NCI-H1092 (cell line): ENCODE measurements around the gene LRRFIP1.

Experiments
- DNase-seq: peaks from one replicate; lab custom pipeline; 2025; lab: John Stamatoyannopoulos, UW

LRRFIP1 gene

GRCh38 chr2:237701859-237702390, 74.5 kb downstream of the LRRFIP1 start:
- no peak for DNase-seq

GRCh38 chr2:237702441-237703391, 75.3 kb downstream of the LRRFIP1 start:
- no peak for DNase-seq

DNA sequence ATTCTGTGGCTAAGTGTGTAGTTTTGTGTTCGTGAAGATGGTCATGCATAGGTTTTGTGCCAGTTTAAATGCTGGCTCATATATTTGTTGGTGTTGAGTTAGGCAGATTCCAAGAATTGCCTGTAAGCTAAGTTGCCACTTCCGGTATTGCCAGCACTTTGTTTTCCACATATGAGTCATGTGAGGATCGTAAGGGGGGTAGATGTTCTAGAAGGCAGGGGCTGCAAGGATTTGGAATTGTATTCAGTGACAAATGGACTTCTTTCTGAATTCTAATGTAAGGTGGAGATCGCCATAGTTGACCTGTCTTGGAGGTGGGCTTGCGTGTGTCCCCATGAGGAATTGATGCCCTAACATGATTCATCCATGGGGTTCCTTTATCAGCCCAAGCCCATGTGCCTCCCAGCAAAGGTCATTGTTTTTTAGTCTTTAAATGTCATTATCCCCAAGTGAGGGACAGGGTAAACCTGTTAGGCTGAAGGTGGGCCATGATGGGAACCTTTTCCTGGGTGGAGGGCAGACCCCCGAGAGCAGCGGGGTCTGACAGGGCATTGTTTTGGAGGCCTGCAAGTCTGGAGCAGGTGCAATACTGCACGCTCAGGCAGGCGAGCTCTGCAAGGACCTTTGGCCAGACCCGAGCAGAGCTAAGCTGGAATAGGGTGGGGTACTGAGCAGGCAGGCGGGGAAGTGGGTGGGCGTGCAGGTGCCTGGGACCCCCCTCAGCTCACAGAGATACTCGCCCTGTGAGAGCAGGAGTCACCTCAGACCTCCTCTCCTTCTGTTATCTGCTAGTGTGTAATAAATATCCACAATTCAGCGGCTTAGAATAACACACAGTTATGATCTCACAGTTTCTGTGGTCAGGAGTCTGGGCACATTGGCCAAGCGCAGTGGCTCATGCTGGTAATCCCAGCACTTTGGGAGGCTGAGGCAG, 77.4 kb downstream of the LRRFIP1 start:
- DNase-seq: no peak

- DNase-seq: no peak
Observed at GRCh38 chr2:237706257-237706656, 78.9 kb downstream of the LRRFIP1 start.

GRCh38 chr2:237708065-237708398, 80.6 kb downstream of the LRRFIP1 start:
- DNase-seq: no peak

DNA sequence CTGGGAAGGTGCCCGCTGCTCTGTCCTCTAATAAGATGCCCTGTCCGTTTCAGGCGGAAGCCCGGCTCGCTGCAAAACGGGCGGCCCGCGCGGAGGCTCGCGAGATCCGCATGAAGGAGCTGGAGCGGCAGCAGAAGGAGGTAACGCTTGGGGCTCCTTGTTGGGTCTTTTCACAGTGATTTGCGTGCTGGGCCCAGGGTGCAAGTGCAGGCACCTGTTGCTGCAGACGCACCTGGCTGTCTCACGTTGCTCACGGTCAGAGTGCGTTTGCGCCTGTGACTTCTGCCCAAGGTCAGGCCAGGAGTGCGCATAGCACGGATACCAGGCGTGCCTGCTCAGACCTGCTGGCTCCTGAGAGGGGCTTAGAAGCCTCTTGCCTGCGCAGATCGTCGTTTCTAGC, 81.1 kb downstream of the LRRFIP1 start:
- DNase-seq: no peak

DNA sequence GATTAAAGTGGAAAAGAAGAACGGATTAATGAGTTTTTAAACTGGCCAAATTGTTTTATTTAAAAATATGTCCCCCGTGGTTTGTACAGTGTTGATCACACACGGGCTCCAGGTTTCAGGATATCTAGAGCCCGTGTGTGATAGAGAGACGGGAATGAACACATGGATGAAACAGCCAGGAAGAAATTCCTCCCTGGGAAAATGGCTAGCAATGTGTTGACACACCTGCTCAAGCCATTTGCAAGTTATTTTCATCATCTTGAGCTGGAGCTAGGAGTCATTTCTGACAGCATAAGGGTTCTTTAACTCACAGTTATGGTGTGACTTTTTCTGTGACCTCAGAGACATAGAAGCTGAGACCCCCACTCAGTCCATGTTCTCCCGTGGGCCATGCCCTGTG, 81.6 kb downstream of the LRRFIP1 start:
- no peak for DNase-seq

GRCh38 chr2:237711458-237712150, 84.2 kb downstream of the LRRFIP1 start:
- DNase-seq: no peak

DNA sequence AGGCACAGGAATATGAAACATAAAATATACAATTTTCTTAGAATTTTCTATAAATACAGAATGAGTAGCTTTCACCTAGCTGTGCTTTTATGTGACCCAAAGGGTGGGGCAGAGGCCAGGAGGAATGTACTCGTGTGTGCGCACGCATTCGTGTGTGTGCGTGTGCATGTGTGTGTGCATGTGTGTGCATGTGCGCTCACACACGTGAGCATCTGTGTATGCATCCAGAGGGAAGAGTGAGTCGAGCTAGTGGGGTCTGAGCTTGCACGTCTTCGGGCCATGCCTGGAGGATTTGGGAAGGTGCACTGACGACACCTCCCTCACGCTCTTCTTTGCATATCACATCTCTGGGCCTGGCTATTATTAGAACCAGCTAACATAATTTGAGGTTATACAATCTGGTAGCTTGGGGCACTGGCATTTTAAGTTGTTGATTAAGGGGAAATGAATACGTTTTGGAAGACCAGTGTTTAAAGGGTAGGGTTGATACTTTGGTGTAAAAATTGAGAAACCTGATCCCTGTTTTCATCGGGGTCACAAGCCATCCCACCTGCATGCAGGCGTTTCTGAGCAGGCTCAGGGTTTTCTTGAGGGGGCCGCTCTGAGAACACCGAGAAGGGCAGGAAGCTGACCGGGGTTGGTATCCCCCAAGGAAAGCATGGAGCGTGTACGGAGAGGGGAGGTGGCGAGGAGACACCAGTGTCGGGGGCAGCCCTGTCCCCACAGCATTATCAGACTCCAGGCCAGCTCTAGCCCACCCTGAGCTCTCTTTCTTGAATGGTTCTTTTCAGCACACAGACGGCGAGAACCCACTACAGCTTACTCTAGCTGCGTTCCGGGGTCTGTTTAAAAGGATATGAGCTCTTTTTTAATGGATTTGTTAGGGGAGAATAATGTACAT, 85.3 kb downstream of the LRRFIP1 start:
- no peak for DNase-seq

GRCh38 chr2:237714690-237715458, 87.5 kb downstream of the LRRFIP1 start:
- no peak for DNase-seq

- DNase-seq: no peak
Observed at GRCh38 chr2:237715459-237715947, 88.1 kb downstream of the LRRFIP1 start.

DNA sequence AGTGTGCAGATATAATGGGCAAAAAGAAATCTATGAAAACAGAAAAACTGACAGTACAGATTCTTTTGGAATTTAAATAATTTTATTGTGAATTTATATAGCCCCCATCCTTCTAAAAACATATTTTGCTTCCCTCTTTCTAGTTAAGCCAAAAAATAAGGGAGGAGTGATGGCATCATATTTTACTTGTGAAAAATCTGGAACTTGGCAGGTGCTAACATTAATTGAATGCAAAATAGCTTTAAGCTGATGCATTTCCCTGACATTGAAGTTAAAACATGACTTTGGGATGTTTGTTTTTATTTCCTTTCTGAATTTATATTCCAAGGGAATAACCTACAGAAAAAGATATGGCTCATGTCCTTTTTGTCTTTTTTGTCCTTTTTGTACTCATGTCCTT, 88.6 kb downstream of the LRRFIP1 start:
- DNase-seq: no peak

GRCh38 chr2:237717366-237718276, 90.2 kb downstream of the LRRFIP1 start:
- no peak for DNase-seq

GRCh38 chr2:237718277-237718634, 90.9 kb downstream of the LRRFIP1 start:
- DNase-seq: no peak

GRCh38 chr2:237720444-237720843, 93.1 kb downstream of the LRRFIP1 start:
- DNase-seq: no peak

DNA sequence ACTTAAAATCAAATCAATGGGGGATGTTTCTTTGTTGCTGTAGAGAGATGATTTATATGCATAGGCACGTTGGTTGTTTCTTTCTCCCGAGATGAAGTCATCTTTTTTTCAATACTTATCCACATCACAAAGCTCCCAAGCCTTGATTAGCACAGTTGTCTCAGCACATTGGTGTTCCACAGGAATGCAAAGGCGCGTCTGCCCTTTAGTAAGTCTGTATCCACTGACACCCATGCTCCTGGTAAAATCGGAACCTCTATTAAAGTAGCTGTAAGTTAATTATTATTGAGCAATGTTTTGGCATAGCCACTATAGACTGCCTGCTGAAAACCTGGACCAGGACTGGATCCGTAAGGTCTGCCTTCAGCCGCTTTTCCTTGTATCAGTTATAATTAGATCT, 93.6 kb downstream of the LRRFIP1 start:
- no peak for DNase-seq

DNA sequence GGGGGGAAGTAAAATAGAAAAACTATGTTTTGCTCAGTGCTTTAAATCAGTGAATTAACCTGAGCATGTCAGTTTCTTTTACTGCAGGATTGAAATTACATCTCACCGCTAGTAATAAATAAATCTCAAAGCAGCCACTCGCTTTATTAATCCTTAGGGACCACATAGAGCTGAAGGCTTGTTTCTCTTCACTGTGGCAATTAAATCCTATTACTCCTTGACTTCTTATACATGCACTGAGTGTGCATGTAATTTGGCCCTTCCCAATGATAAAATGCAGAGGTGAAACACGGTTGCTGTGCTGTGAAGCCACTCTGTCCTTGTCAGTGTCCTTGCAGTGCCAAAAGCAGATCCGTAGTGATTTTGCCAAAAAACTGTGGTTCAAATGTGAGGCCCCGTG, 94.1 kb downstream of the LRRFIP1 start:
- DNase-seq: no peak

- no peak for DNase-seq
Observed at GRCh38 chr2:237722616-237723015, 95.2 kb downstream of the LRRFIP1 start.

DNA sequence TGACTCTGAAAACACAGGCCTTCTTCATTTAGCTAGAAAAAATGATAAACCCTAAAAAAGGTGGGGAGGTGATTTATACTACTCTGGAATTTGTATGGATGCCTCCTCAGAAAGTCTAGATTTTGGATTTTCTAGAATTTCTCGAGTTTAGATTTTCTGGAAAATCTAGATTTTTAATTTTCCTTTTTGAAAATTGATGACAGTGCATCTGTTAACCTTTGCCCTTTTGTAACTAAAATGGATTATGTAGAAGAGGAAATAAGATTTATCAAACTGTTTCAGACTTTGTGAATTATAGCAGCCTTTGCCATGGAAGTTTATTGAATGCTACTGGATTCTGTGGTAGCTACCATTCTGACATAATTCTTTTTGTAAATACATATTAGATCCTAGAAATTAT, 95.6 kb downstream of the LRRFIP1 start:
- no peak for DNase-seq
